ENCODE measurements around the gene ITGA8.
"Not testable (repeated sequence)": the region's sequence is repeated elsewhere in the genome, so short reads cannot be mapped to it uniquely, and the experiment has no call there.

DNA sequence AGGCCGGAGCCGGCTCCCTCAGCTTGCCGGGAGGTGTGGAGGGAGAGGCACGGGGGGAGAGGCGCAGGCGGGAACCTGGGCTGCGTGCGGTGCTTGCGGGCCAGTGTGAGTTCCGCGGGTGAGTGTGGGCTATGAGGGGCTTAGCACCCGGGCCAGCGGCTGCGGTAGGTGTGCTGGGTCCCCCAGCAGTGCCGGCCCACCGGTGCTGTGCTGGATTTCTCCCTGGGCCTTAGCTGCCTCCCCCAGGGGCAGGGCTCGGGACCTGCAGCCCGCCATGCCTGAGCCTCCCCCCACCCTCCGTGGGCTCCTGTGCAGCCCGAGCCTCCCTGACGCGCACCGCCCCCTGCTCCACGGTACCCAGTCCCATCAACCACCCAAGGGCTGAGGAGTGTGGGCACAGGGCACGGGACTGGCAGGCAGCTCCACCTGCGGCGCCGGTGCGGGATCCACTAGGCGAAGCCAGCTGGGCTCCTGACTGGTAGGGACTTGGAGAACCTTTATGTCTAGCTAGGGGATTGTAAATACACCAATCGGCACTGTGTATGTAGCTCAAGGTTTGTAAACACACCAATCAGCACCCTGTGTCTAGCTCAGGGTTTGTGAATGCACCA lies 184.7 kb downstream of the ITGA8 start:
- TF ChIP-seq, protein P1, sequence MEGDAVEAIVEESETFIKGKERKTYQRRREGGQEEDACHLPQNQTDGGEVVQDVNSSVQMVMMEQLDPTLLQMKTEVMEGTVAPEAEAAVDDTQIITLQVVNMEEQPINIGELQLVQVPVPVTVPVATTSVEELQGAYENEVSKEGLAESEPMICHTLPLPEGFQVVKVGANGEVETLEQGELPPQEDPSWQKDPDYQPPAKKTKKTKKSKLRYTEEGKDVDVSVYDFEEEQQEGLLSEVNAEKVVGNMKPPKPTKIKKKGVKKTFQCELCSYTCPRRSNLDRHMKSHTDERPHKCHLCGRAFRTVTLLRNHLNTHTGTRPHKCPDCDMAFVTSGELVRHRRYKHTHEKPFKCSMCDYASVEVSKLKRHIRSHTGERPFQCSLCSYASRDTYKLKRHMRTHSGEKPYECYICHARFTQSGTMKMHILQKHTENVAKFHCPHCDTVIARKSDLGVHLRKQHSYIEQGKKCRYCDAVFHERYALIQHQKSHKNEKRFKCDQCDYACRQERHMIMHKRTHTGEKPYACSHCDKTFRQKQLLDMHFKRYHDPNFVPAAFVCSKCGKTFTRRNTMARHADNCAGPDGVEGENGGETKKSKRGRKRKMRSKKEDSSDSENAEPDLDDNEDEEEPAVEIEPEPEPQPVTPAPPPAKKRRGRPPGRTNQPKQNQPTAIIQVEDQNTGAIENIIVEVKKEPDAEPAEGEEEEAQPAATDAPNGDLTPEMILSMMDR (IDR thresholded peaks at IDR 0.05): not testable (repeated sequence)
- not testable (repeated sequence) for TF ChIP-seq POLR2A (IDR thresholded peaks at IDR 0.05)

Measured in heart left ventricle (tissue), 13 donors.